H9 (cell line): ENCODE results near the gene MND1. TPM values are rescaled to one million over a fixed set of nuclear protein-coding genes. Genes with fewer than 3 reads are reported as not detected.

Experiments
- DNase-seq: peaks from one replicate; pipeline ENCODE4 v3.0.0-alpha.2; 2017
- H2AFZ ChIP-seq: one replicate; pipeline ENCODE4 v1.6.1; 2013; ENCODE audit warnings: mild to moderate bottlenecking, low read length, control low read depth, moderate library complexity
- H2AK5ac ChIP-seq: 2 replicates; pipeline ENCODE4 v1.6.1; 2013; ENCODE audit warnings: low read length, control low read depth, mixed read lengths; ENCODE audit not compliant: insufficient read length
- H2BK120ac ChIP-seq: one replicate; pipeline ENCODE4 v1.6.1; 2013; ENCODE audit warnings: low read depth, mild to moderate bottlenecking, low read length, control low read depth, inconsistent platforms; ENCODE audit not compliant: poor library complexity, severe bottlenecking
- H2BK12ac ChIP-seq: 2 replicates; pipeline ENCODE4 v1.6.1; 2013; ENCODE audit warnings: low read length, control low read depth, mixed read lengths, low read depth; ENCODE audit not compliant: insufficient read length
- H2BK15ac ChIP-seq: 2 replicates; pipeline ENCODE4 v1.6.1; 2013; ENCODE audit warnings: low read depth, low read length, control low read depth
- H2BK20ac ChIP-seq: one replicate; pipeline ENCODE4 v1.6.1; 2013; ENCODE audit warnings: low read depth, mild to moderate bottlenecking, low read length, control low read depth, inconsistent platforms; ENCODE audit not compliant: poor library complexity, severe bottlenecking
- H2BK5ac ChIP-seq: 2 replicates; pipeline ENCODE4 v1.6.1; 2013; ENCODE audit warnings: low read length, control low read depth, mixed read lengths; ENCODE audit not compliant: insufficient read length
- H3K14ac ChIP-seq: 2 replicates; pipeline ENCODE4 v1.6.1; 2013; ENCODE audit warnings: low read length, control low read depth; ENCODE audit not compliant: insufficient read depth
- H3K18ac ChIP-seq: 2 replicates; pipeline ENCODE4 v1.6.1; 2013; ENCODE audit warnings: low read depth, mild to moderate bottlenecking, mixed read lengths, low read length, control low read depth; ENCODE audit not compliant: insufficient read length
- H3K23ac ChIP-seq: 2 replicates; pipeline ENCODE4 v1.6.1; 2013; ENCODE audit warnings: low read length, control low read depth, mixed read lengths, low read depth; ENCODE audit not compliant: insufficient read length
- H3K23me2 ChIP-seq: 2 replicates; pipeline ENCODE4 v1.6.1; 2013; ENCODE audit warnings: low read depth, mild to moderate bottlenecking, mixed read lengths, low read length, control low read depth; ENCODE audit not compliant: insufficient read length, poor library complexity, severe bottlenecking
- H3K27ac ChIP-seq: 2 replicates; pipeline ENCODE4 v1.5.1; 2013; ENCODE audit warnings: low read length, control low read depth, mixed read lengths, low read depth; ENCODE audit not compliant: insufficient read length
- H3K27me3 ChIP-seq: 2 replicates; pipeline ENCODE4 v1.6.1; 2013; ENCODE audit warnings: low read length, control low read depth, inconsistent platforms; ENCODE audit not compliant: insufficient read depth
- H3K4ac ChIP-seq: 2 replicates; pipeline ENCODE4 v1.6.1; 2013; ENCODE audit warnings: low read depth, mild to moderate bottlenecking, control low read depth, inconsistent platforms, low read length, moderate library complexity
- H3K4me1 ChIP-seq: 2 replicates; pipeline ENCODE4 v1.6.1; 2013; ENCODE audit warnings: low read length, control low read depth, inconsistent platforms; ENCODE audit not compliant: insufficient read depth
- H3K4me2 ChIP-seq: 2 replicates; pipeline ENCODE4 v1.6.1; 2013; ENCODE audit warnings: low read length, control low read depth, mixed read lengths; ENCODE audit not compliant: insufficient read length, insufficient read depth
- H3K56ac ChIP-seq: 2 replicates; pipeline ENCODE4 v1.6.1; 2013; ENCODE audit warnings: low read depth, mild to moderate bottlenecking, mixed read lengths, low read length, control low read depth; ENCODE audit not compliant: insufficient read length
- H3K79me1 ChIP-seq: 2 replicates; pipeline ENCODE4 v1.6.1; 2013; ENCODE audit warnings: low read depth, mild to moderate bottlenecking, moderate library complexity, low read length, control low read depth, inconsistent platforms; ENCODE audit not compliant: insufficient read depth, poor library complexity, severe bottlenecking
- H3K79me2 ChIP-seq: 2 replicates; pipeline ENCODE4 v1.6.1; 2013; ENCODE audit warnings: low read length, control low read depth, inconsistent platforms; ENCODE audit not compliant: insufficient read depth
- H3K9ac ChIP-seq: 2 replicates; pipeline ENCODE4 v1.6.1; 2013; ENCODE audit warnings: low read length, control low read depth, mixed read lengths; ENCODE audit not compliant: insufficient read length; ENCODE audit errors: extremely low read depth
- H3K9me3 ChIP-seq: one replicate; pipeline ENCODE4 v1.6.1; 2013; ENCODE audit warnings: low read depth, low read length, inconsistent platforms; ENCODE audit not compliant: control insufficient read depth
- H3T11ph ChIP-seq: one replicate; pipeline ENCODE4 v1.6.1; 2013; ENCODE audit warnings: mild to moderate bottlenecking, low read length, control low read depth, inconsistent platforms
- H4K20me1 ChIP-seq: one replicate; pipeline ENCODE4 v1.6.1; 2013; ENCODE audit not compliant: control insufficient read depth, insufficient read length, insufficient read depth
- H4K5ac ChIP-seq: 2 replicates; pipeline ENCODE4 v1.6.1; 2013; ENCODE audit warnings: low read depth, mild to moderate bottlenecking, mixed read lengths, low read length, control low read depth; ENCODE audit not compliant: insufficient read length
- H4K8ac ChIP-seq: replicated peaks from 2 replicates; pipeline ENCODE4 v1.6.1; 2013; ENCODE audit warnings: low read length, control low read depth, mixed read lengths, low read depth; ENCODE audit not compliant: insufficient read length
- H4K91ac ChIP-seq: 2 replicates; pipeline ENCODE4 v1.6.1; 2013; ENCODE audit warnings: low read depth, mild to moderate bottlenecking, moderate library complexity, mixed read lengths, low read length, control low read depth; ENCODE audit not compliant: insufficient read length
- H3K27ac Mint-ChIP-seq, 3 experiments: 2 replicates in 2 of 3; 3 replicates in 1 of 3; pipeline ENCODE4 v1.8.0; 2020 to 2021; ENCODE audit warnings: mixed read lengths in 3 of 3, mild to moderate bottlenecking in 1 of 3, moderate library complexity in 1 of 3
- H3K27me3 Mint-ChIP-seq: 2 replicates; pipeline ENCODE4 v1.8.0; 2021; ENCODE audit warnings: low read depth, mild to moderate bottlenecking, moderate library complexity, mixed read lengths
- H3K36me3 Mint-ChIP-seq, 3 experiments: 2 replicates in 2 of 3; 3 replicates in 1 of 3; pipeline ENCODE4 v1.8.0; 2020 to 2021; ENCODE audit warnings: low read depth in 3 of 3, mixed read lengths in 3 of 3; ENCODE audit not compliant: insufficient read depth in 1 of 3
- H3K4me1 Mint-ChIP-seq, 2 experiments: 2 replicates each; pipeline ENCODE4 v1.8.0; 2020; ENCODE audit warnings: mixed read lengths in 2 of 2
- H3K4me3 Mint-ChIP-seq, 2 experiments: 2 replicates in 1 of 2; 3 replicates in 1 of 2; pipeline ENCODE4 v1.8.0; 2020 to 2021; ENCODE audit warnings: mild to moderate bottlenecking in 2 of 2, mixed read lengths in 2 of 2, moderate library complexity in 1 of 2
- H3K9me3 Mint-ChIP-seq, 2 experiments: 2 replicates in 1 of 2; 3 replicates in 1 of 2; pipeline ENCODE4 v1.8.0; 2020; ENCODE audit warnings: mild to moderate bottlenecking in 2 of 2, mixed read lengths in 2 of 2, moderate library complexity in 1 of 2
- WGBS: extraction: QIAGEN DNeasy Blood & Tissue Kit; methylation state at CpG from one replicate; pipeline ENCODE4 v1.1.7; 2013; ENCODE audit warnings: missing lambda C conversion rate, low lambda C conversion rate, mixed read lengths; ENCODE audit not compliant: insufficient read length; ENCODE audit errors: extremely low coverage; 5-methylcytosine and 5-hydroxymethylcytosine counted together
- total RNA-seq: library from RNA; stranded (reverse); gene quantifications from 2 replicates; pipeline ENCODE4 v1.2.1, GENCODE V29; 2021
- TF ChIP-seq, protein P1 (sequence below): fragments of 200-600 bp; sonication (generic); conservative IDR thresholded peaks from 3 replicates; pipeline ENCODE4 v1.8.0; 2021; ENCODE audit warnings: antibody characterized with exemption, mild to moderate bottlenecking

The MND1 gene
- total RNA-seq, 1 experiment from 2014 or later, result 21.0 TPM

DNA sequence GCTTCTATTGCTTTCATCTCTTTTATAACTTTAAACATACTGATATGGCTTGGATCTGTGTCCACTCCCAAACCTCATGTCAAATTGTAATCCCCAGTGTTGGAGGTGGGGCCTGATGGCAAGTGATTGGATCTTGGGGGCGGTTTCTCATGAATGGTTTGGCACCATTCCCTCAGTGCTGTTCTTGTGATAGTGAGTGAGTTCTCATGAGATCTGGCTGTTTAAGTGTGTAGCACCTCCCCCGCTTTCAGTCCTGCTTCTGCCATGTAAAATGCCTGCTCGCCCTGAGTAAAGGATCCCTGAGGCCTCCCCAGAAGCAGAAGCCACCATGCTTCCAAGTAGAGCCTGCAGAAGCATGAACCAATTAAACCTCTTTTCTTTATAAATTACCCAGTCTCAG lies 17.7 kb downstream of the MND1 start:
- Histone ChIP-seq H3K14ac (no peak overlapping the region), H4K8ac (no peak overlapping the region), H3K56ac (no peak overlapping the region), H2BK5ac (no peak overlapping the region), H2BK12ac (no peak overlapping the region), H3K23ac (no peak overlapping the region), H3K18ac (no peak overlapping the region), H3K9ac (no peak overlapping the region), H3K27ac (no peak overlapping the region), H3K79me2 (no peaks in the 10 kb centered on the region), H3K4me2 (no peak overlapping the region), H3K4ac (no peak overlapping the region), H4K20me1 (no peaks in the 10 kb centered on the region), H4K91ac (no peak overlapping the region), H3K79me1 (no peaks in the 10 kb centered on the region), H2BK15ac (no peak overlapping the region), H2BK120ac (no peak overlapping the region), H4K5ac (no peak overlapping the region), H3T11ph (no peak overlapping the region), H2AK5ac (no peak overlapping the region), H3K27me3 (no peaks in the 10 kb centered on the region), H2BK20ac (no peak overlapping the region), H2AFZ (no peak overlapping the region), H3K9me3 (no peaks in the 10 kb centered on the region), H3K4me1 (no peaks in the 10 kb centered on the region), H3K23me2 (no peaks in the 10 kb centered on the region)
- TF ChIP-seq, protein P1, sequence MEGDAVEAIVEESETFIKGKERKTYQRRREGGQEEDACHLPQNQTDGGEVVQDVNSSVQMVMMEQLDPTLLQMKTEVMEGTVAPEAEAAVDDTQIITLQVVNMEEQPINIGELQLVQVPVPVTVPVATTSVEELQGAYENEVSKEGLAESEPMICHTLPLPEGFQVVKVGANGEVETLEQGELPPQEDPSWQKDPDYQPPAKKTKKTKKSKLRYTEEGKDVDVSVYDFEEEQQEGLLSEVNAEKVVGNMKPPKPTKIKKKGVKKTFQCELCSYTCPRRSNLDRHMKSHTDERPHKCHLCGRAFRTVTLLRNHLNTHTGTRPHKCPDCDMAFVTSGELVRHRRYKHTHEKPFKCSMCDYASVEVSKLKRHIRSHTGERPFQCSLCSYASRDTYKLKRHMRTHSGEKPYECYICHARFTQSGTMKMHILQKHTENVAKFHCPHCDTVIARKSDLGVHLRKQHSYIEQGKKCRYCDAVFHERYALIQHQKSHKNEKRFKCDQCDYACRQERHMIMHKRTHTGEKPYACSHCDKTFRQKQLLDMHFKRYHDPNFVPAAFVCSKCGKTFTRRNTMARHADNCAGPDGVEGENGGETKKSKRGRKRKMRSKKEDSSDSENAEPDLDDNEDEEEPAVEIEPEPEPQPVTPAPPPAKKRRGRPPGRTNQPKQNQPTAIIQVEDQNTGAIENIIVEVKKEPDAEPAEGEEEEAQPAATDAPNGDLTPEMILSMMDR, result no peak
- no peak for DNase-seq
- H3K4me3 Mint-ChIP-seq, result no peak overlapping the region
- H3K4me1 Mint-ChIP-seq, result no peaks in the 10 kb centered on the region
- H3K9me3 Mint-ChIP-seq, result no peaks in the 10 kb centered on the region
- no CpG with 5 or more reads among the region's 3 CpGs for WGBS
- no peaks in the 10 kb centered on the region for H3K27me3 Mint-ChIP-seq
- no peak overlapping the region for H3K27ac Mint-ChIP-seq
- H3K36me3 Mint-ChIP-seq, result peaks cover 21 to 68% (median 57%) of the 10 kb centered on the region in 3 experiments; a peak in 6 of 7 replicates
